HG02943 (cell line): ENCODE data around the gene FAM163B.

Experiments used
- ATAC-seq: cut with Tn5 transposase; IDR thresholded peaks from one replicate; pipeline ENCODE4 v1.9.1; 2021; ENCODE audit warnings: mild to moderate bottlenecking, low read depth, moderate library complexity; ENCODE audit not compliant: unreplicated experiment

FAM163B gene

GRCh38 chr9:133609311-133610098 lies at the start of gene FAM163B:
Gene FAM163B (minus strand): TSS chr9:133609389. CDS start chr9:133580223, 29,166 bp downstream.
- no peak for ATAC-seq

DNA sequence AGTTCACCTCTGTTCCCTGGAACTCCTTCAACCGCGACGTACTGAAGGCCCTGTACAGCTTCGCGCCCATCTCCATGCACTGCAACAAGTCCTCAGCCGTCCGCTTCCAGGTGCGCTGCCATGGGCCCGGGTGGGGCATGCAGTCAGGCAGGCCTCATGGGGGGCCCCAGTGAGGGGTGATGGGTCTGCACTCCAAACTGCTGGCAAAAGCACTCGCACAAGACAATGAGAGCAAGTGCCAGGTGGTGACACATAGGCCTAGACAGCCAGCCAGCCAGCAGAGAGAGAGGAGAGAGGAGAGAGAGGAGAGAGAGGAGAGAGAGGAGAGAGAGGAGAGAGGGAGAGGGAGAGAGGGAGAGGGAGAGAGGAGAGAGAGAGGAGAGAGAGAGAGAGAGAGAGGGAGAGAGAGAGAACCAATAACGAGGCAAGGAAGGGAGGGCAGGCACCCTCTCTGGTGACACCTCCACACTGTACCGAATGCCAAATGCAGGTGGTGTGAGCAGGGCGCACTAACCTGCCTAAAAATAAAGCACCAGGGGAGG lies 48.0 kb upstream of the FAM163B start:
- ATAC-seq: no peak

DNA sequence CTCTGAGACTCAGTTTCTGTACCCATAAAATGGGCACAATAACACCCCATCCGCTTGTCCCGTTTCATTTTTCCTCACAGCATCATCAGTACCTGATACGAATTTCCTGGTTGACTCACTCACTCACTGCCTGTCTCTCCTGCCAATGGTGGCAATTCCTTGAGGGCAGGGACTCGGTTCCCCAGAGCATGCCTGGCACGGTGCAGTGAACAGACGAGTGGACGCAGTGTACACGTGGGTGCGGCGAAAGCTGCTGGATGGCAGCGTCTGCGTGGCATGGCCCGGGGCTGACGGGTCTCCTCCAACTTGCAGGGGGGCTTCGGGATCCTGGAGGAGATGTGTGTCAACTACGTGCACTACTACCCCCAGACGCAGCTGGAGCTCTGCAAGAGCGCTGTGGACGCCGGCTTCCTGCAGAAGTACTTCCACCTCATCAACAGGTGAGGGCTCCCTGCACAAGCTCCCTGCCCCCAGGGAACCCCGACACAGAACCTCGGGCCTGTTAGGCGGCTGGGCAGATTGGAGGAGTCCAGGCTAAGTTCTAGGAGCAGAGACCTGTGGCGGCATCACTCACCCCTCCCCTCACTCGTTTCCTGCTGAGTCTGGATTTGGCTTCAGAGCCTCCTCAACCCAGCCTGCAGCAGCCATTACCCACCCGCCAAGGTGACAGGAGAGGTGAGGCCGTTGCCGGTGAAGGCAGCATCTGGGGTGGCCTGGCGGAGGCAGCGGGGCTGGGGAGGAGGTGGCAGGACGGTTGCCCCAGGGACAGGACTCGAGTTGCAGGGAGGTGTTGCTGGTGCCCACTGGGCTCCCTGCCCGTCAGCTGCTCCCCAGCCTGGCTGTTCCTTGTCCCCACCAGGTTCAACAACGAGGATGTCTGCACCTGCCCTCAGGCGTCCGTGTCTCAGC lies 47.3 kb upstream of the FAM163B start:
- ATAC-seq: no peak

DNA sequence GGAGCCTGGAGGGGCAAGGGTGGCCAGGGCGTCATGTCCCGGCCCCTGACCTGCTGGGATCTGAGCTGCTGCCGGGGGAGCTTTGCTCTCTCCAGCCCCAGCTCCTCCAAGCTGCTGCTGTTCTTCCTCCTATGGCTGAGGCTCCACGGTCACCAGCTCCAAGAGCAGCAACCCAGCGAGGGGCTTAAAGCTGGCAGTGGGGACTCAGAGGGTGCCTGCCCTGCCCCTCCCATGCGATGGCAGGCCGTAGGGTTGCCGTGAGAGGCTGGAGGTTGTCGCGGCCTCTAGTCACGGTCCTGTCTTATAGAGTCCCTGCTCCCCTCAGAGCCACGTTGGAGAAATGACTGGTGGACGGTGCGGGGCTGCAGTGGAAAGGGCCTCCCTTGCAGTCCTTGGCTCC lies 46.5 kb upstream of the FAM163B start:
- no peak for ATAC-seq

GRCh38 chr9:133654736-133655657 lies 45.8 kb upstream of the FAM163B start:
- ATAC-seq: no peak

- ATAC-seq: no peak
Measured at GRCh38 chr9:133653638-133654037, 44.4 kb upstream of the FAM163B start.

- no peak for ATAC-seq
Measured at GRCh38 chr9:133650026-133650425, 40.8 kb upstream of the FAM163B start.

GRCh38 chr9:133649194-133649593 lies 40.0 kb upstream of the FAM163B start:
- no peak for ATAC-seq

DNA sequence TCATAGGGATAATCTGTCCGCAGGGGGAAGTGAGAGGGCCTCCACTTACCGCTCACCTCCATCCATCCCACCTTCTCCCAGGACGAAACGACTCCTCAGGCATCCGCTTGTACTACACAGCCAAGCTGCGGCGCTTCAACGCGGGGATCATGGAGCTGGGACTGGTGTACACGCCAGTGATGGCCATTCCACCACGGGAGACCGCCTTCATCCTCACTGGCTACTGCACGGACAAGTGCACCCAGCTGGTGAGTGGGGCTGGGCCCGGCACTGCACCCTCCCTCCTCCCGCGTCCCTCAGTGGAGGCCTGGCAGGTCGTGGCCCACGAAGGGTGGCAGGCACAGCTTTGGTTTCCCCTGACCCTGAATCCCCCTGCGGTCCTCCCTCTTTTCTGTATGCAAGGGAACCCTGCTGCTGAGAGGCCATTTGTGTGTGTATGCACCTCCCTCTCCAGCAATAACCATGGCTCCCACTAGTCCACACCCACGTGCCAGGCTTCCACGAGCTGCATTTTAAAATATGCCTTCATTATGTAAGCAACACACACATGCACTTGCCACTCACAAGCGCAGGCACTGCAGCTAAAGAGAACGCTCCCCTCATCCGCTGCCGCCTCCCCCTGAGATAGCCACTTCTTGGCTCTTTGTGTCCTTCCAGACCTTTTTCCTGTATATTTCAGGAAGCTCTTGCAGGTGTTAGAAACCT lies 38.7 kb upstream of the FAM163B start:
- no peak for ATAC-seq

DNA sequence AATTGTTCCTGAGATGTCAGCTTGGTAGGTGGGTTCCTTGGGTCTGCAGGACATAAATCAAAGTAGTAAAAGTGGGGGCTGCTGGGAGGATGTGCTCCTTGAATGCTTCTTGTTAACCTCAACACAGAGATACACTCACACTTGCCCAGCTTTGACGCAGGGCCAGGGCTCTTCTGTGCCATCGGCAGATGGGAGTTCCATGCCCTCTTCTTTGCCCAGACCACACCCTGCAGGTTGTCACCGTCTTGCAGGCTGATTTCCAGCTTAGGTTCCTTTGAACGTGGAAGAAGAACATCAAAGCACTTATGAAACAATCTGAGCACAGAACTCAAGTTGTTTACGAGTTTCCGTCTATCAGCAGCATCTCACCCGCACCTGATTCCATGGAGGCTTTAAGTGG lies 38.0 kb upstream of the FAM163B start:
- ATAC-seq: no peak

- no peak for ATAC-seq
Measured at GRCh38 chr9:133645021-133645765, 36.0 kb upstream of the FAM163B start.

GRCh38 chr9:133643978-133644760 lies 35.0 kb upstream of the FAM163B start:
- ATAC-seq: no peak

GRCh38 chr9:133643362-133643755 lies 34.2 kb upstream of the FAM163B start:
- no peak for ATAC-seq

- ATAC-seq: no peak
Measured at GRCh38 chr9:133642708-133643361, 33.6 kb upstream of the FAM163B start.

DNA sequence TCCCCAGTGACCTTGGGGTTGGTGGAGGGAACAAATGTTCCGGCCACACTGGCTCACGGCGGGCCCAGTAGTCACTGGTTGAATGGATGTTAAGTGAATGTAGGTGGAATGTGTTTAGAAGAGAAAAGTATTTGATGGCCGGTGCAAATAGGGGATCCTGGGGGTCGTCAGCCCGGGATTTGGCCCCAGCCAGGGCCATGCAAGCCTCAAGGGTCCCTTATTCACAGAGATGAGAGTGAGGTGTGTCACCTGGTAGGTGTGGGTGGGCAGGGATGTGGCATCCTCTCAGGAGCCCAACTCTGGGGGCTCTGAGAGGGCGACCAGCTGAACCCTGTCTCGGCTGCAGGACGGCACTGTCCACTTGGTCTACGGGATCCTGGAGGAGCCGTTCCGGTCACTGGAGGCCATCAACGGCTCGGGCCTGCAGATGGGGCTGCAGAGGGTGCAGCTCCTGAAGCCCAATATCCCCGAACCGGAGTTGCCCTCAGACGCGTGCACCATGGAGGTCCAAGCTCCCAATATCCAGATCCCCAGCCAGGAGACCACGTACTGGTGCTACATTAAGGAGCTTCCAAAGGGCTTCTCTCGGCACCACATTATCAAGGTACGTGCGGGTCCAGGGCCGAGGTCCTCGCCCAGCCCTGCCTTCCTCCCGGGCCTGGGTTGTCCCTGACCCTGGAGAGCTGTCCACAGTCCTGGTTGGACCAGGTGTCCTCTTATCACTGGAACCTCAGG lies 32.8 kb upstream of the FAM163B start:
- ATAC-seq: no peak

DNA sequence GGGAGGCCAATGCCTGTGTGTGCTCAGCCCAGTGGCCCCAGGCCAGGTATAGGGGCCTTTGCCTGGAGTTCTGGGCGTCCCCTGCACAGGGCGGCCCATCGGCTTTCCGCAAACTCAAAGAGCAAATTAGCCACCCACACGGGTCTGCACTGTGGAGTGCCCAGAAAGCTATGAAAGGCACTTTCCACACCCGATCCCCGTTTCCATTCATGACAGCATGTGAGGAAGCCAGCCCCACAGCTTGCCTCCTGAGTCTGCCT lies 32.1 kb upstream of the FAM163B start:
- no peak for ATAC-seq
